Activated T-helper 1 cell treated with anti-CD3 and anti-CD28 coated beads, Interleukin-12 subunit alpha, Interleukin-12 subunit beta, Interleukin-2, Interleukin-4 antibody, amounts not matched to agents 30 ng/mL and 10 ng/mL and 1 ng/mL, durations not matched to agents 14 hours and 24 hours and 36 hours (primary cell): Measurements from ENCODE around the gene RPL7A. TPM values are rescaled to one million over a fixed set of nuclear protein-coding genes. Genes with fewer than 3 reads are reported as not detected.
A peak's percentile ranks its signal among the peaks of the same experiment; 100 is the strongest.

Source experiments
- DNase-seq: peaks from one replicate; pipeline ENCODE4 v3.0.0; 2021; ENCODE audit warnings: low spot score
- H3K27ac Mint-ChIP-seq: one replicate; pipeline ENCODE4 v1.8.0; 2021; ENCODE audit warnings: mild to moderate bottlenecking, mixed read lengths
- H3K27me3 Mint-ChIP-seq: one replicate; pipeline ENCODE4 v1.8.0; 2022; ENCODE audit warnings: mild to moderate bottlenecking, moderate library complexity, mixed read lengths; ENCODE audit not compliant: insufficient read depth
- H3K36me3 Mint-ChIP-seq: one replicate; pipeline ENCODE4 v1.8.0; 2021; ENCODE audit warnings: low read depth, mixed read lengths
- H3K4me1 Mint-ChIP-seq: one replicate; pipeline ENCODE4 v1.8.0; 2021; ENCODE audit warnings: low read depth, mixed read lengths
- H3K4me3 Mint-ChIP-seq: one replicate; pipeline ENCODE4 v1.8.0; 2021; ENCODE audit warnings: mild to moderate bottlenecking, moderate library complexity, mixed read lengths
- H3K9me3 Mint-ChIP-seq: one replicate; pipeline ENCODE4 v1.8.0; 2021; ENCODE audit warnings: mixed read lengths
- intact Hi-C: fragments of 100-400 bp; cut with micrococcal nuclease; formaldehyde crosslinking; loops from one replicate; pipeline ENCODE4 v1.15.1; 2024
- total RNA-seq: library from RNA; stranded (reverse); gene quantifications from 2 replicates; pipeline ENCODE4 v1.2.3, GENCODE V29; 2022

The RPL7A gene
- total RNA-seq, 1 donor from 2014 or later = 2,463 TPM

- peaks cover 46% of the 10 kb centered on the region for H3K36me3 Mint-ChIP-seq
- H3K27ac Mint-ChIP-seq = no peak overlapping the region
- peaks cover 29% of the 10 kb centered on the region for H3K4me1 Mint-ChIP-seq
- intact Hi-C loops = loop anchor here (5.0 to 10.0 kb wide), 3 partner anchors 142 to 990 kb away; partner anchors contain the start of gene SETX
- peaks cover 2% of the 10 kb centered on the region for H3K27me3 Mint-ChIP-seq
- no peaks in the 10 kb centered on the region for H3K9me3 Mint-ChIP-seq
- no peak overlapping the region for H3K4me3 Mint-ChIP-seq
- DNase-seq = no peak
Observed at GRCh38 chr9:133344979-133345378, 3.0 kb upstream of the RPL7A start.

GRCh38 chr9:133345596-133345995, 2.4 kb upstream of the RPL7A start:
- DNase-seq = no peak
- Mint-ChIP-seq H3K27me3 (peaks cover 2% of the 10 kb centered on the region), H3K4me1 (peaks cover 35% of the 10 kb centered on the region), H3K9me3 (no peaks in the 10 kb centered on the region), H3K36me3 (peaks cover 47% of the 10 kb centered on the region), H3K27ac (no peak overlapping the region), H3K4me3 (peak overlapping the region; percentile 93)
- intact Hi-C loops = loop anchor here (5.0 to 10.0 kb wide), 3 partner anchors 142 to 991 kb away; partner anchors contain the start of gene SETX

DNA sequence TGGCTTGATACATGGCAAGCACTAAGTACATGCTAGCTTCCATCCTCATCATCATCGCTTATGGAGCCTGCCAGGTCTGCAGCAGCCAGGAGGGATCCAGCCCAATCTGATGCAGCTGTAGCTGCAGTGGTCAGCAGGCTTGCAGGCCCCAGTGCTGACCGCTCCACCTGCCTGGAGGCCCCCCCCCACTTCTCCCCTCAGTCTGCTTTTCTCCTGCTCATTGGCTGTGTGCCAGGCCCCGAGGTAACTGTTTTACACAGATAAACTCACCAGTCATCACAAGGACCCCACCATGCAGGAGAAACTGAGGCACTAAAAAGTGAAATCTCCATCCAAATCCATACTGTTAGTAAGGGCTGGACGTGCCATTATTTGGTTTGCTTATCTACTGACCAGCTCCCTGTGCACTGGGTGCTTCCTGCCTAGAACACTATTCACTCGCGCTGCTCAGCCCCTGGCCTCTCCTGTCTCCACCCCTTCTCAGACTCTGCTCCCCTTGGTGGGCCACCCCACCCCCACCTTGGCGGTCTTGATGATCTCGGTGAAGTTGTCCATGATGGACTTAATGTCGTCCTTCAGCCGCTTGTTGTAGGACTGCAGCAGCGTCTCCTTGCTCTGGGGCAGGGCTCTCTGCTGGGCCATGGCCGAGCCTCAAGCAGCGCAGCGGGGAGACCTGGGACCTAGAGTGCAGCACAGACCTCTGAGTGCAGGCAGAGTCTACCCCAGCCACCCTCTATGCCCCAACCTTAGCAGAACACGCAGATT, 1.8 kb upstream of the RPL7A start:
- Mint-ChIP-seq H3K9me3 (no peaks in the 10 kb centered on the region), H3K4me3 (peak overlapping the region; percentile 93), H3K36me3 (peaks cover 47% of the 10 kb centered on the region), H3K27me3 (peaks cover 2% of the 10 kb centered on the region), H3K4me1 (peaks cover 36% of the 10 kb centered on the region), H3K27ac (peak overlapping the region; percentile 83)
- intact Hi-C loops = loop anchor here (5.0 to 10.0 kb wide), 3 partner anchors 141 to 991 kb away; partner anchors contain the start of gene SETX
- DNase-seq = no peak

- H3K4me3 Mint-ChIP-seq = peak overlapping the region; percentile 93
- peaks cover 2% of the 10 kb centered on the region for H3K27me3 Mint-ChIP-seq
- peak overlapping the region; percentile 99 for H3K27ac Mint-ChIP-seq
- peaks cover 36% of the 10 kb centered on the region for H3K4me1 Mint-ChIP-seq
- intact Hi-C loops = loop anchor here (5.0 to 10.0 kb wide), 3 partner anchors 140 to 993 kb away; partner anchors contain the start of gene SETX
- H3K9me3 Mint-ChIP-seq = no peaks in the 10 kb centered on the region
- peak; percentile 42 for DNase-seq
- peaks cover 53% of the 10 kb centered on the region for H3K36me3 Mint-ChIP-seq
Observed at GRCh38 chr9:133347515-133347984, 468 bp upstream of the RPL7A start.

DNA sequence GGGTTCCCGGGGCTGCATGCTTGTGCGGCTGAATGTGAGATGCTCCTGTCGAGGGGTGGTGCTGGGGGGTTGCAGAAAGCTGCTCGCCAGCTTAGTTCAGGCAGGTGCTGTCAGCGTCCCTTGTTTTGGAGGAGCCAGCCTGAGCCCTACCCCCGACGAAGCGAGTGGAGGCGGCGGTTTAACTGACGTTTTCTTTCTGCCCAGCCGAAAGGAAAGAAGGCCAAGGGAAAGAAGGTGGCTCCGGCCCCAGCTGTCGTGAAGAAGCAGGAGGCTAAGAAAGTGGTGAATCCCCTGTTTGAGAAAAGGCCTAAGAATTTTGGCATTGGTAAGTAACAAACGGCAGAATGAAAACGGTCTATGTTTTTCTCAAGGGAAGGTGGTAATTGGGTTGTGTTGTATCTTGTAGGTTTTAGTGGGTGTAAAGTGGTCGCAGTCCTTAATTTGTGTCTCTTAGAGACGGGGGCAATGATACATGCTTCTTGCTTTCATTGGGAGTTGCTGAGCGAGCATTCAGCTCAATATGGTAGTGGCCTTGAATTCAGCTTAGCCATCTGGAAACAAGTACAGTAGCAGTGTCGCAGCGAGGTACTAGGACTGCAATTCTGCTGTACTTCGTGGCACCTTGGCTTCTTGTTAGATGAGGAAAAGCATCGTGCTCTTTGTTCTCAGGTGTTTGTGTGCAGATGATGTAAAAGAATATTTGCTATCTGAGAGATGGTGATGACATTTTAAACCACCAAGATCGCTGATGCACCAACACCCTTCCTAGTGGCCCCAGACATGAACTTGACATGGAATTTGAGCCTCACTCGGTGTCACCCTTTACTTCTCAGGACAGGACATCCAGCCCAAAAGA, 928 bp downstream of the RPL7A start:
- H3K27me3 Mint-ChIP-seq = peaks cover 2% of the 10 kb centered on the region
- DNase-seq = no peak
- no peaks in the 10 kb centered on the region for H3K9me3 Mint-ChIP-seq
- H3K36me3 Mint-ChIP-seq = peaks cover 58% of the 10 kb centered on the region
- peak overlapping the region; percentile 99 for H3K27ac Mint-ChIP-seq
- H3K4me1 Mint-ChIP-seq = peaks cover 36% of the 10 kb centered on the region
- intact Hi-C loops = loop anchor here (1.0 to 10.0 kb wide), 8 partner anchors 7 to 994 kb away; partner anchors contain the start of genes RNU6ATAC, SETX, STKLD1 and SURF1
- peak overlapping the region; percentile 93 for H3K4me3 Mint-ChIP-seq

GRCh38 chr9:133349965-133350616, 2.1 kb downstream of the RPL7A start:
- DNase-seq = no peak
- H3K9me3 Mint-ChIP-seq = no peaks in the 10 kb centered on the region
- peak overlapping the region; percentile 93 for H3K4me3 Mint-ChIP-seq
- H3K36me3 Mint-ChIP-seq = peaks cover 58% of the 10 kb centered on the region
- H3K4me1 Mint-ChIP-seq = peaks cover 43% of the 10 kb centered on the region
- intact Hi-C loops = loop anchor here (2.0 to 10.0 kb wide), 4 partner anchors 137 to 995 kb away; partner anchors contain the start of genes RNU6ATAC and SETX
- peak overlapping the region; percentile 29 for H3K27ac Mint-ChIP-seq
- peaks cover 2% of the 10 kb centered on the region for H3K27me3 Mint-ChIP-seq

DNA sequence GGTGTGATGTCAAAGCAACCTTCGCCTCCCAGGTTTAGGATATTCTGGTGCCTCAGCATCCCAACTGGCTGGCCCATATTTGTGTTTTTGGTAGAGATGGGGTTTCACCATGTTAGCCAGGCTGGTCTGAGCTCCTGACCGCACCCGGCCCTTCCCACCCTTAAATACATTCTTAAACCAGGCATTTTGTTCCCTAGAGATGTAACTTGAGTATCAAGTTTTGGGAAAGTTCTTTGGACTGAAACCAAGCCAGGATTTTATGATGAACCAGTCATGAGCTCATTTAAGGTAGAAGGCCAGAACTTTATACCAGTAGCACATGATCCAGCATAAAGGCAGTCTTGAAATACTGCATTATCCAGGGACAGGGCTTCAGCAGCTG, 3.5 kb downstream of the RPL7A start:
- peak overlapping the region; percentile 19 for H3K4me3 Mint-ChIP-seq
- intact Hi-C loops = no loop called here
- H3K36me3 Mint-ChIP-seq = peaks cover 58% of the 10 kb centered on the region

GRCh38 chr9:133351908-133352634, 4.1 kb downstream of the RPL7A start:
- peak overlapping the region; percentile 19 for H3K4me3 Mint-ChIP-seq
- DNase-seq = no peak
- H3K9me3 Mint-ChIP-seq = no peaks in the 10 kb centered on the region
- H3K27me3 Mint-ChIP-seq = peaks cover 2% of the 10 kb centered on the region
- H3K27ac Mint-ChIP-seq = no peak overlapping the region
- intact Hi-C loops = no loop called here
- H3K4me1 Mint-ChIP-seq = peaks cover 31% of the 10 kb centered on the region
- peaks cover 54% of the 10 kb centered on the region for H3K36me3 Mint-ChIP-seq

More for the DNA sequence above, 3.5 kb downstream of the RPL7A start:
- no peaks in the 10 kb centered on the region for H3K9me3 Mint-ChIP-seq
- H3K4me1 Mint-ChIP-seq = peaks cover 37% of the 10 kb centered on the region
- H3K27me3 Mint-ChIP-seq = peaks cover 2% of the 10 kb centered on the region
- H3K27ac Mint-ChIP-seq = no peak overlapping the region
- no peak for DNase-seq

DNA sequence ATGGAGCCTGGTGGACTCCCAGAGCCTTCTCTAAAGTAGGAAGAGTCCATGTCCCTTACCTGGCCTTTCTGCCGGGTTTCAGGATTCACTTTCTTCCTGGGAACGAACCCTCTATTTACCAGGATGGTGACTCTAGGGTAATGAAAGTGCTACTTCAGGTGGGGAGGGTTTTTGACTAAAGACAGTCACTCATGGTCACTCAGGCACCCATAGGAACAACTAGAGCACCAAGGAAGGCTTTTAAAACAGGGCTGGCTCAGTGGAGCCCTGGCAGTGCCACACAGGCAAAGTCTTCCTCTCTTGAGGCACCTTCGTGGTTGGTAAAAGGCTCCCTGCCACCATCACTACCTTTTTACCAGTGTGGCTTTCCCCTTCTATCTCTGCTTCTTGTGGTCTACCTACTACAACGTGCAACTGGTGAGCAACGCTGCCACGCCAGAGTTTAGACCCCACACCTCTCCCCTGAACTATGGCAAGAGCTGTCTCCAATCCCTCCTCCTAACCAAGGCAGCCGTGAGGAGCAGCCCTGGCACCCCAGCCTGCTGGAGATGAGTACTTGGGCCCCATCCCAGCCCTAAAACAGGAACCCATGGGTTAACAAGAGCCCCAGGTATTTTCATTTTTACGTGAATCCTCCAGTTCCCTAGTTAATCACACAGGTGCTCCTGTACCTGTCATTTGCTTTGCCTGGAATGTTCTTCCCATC, 4.8 kb downstream of the RPL7A start:
- Mint-ChIP-seq H3K27ac (no peak overlapping the region), H3K27me3 (peaks cover 2% of the 10 kb centered on the region), H3K4me3 (no peak overlapping the region), H3K9me3 (no peaks in the 10 kb centered on the region), H3K36me3 (peaks cover 54% of the 10 kb centered on the region), H3K4me1 (peaks cover 36% of the 10 kb centered on the region)
- intact Hi-C loops = no loop called here
- no peak for DNase-seq

DNA sequence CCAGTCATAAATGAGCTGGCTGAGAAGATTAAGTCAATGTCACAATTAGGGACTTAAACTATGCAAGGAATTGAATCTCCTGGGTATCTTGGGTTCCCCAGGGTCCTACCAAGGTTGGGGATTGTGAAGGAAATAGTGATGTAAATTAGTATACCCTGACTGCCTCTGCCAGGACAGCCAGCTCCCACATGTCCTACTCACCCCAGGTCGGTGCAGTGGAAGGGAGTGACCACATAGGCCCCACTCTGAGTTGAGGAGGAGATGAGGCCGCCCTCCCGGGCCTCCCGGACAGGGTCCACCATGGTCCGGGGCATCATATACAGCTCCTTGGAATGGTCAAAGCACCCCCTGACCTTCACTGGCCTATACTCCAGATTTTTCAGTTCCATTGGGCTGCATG, 5.5 kb downstream of the RPL7A start:
- peaks cover 42% of the 10 kb centered on the region for H3K4me1 Mint-ChIP-seq
- no peaks in the 10 kb centered on the region for H3K9me3 Mint-ChIP-seq
- peaks cover 51% of the 10 kb centered on the region for H3K36me3 Mint-ChIP-seq
- H3K4me3 Mint-ChIP-seq = no peak overlapping the region
- no peak for DNase-seq
- H3K27me3 Mint-ChIP-seq = no peaks in the 10 kb centered on the region
- H3K27ac Mint-ChIP-seq = peak overlapping the region; percentile 35
- intact Hi-C loops = no loop called here

GRCh38 chr9:133354766-133355165, 6.7 kb downstream of the RPL7A start:
- H3K36me3 Mint-ChIP-seq = peaks cover 42% of the 10 kb centered on the region

More at GRCh38 chr9:133354766-133355165, 6.7 kb downstream of the RPL7A start:
- Mint-ChIP-seq H3K9me3 (no peaks in the 10 kb centered on the region), H3K27ac (no peak overlapping the region), H3K4me1 (peaks cover 37% of the 10 kb centered on the region), H3K4me3 (peak overlapping the region; percentile 90), H3K27me3 (no peaks in the 10 kb centered on the region)
- DNase-seq = no peak
- intact Hi-C loops = no loop called here
